ENCODE results near the gene PAQR8.
"Not testable (repeated sequence)": the region's sequence is repeated elsewhere in the genome, so short reads cannot be mapped to it uniquely, and the experiment has no call there.

Gene PAQR8

GRCh38 chr6:52424513-52424912 lies 62.6 kb downstream of the PAQR8 start:
- no peak for DNase-seq (ENCODE audit: low read depth)
- TF ChIP-seq CTCF (conservative IDR thresholded peaks at IDR 0.05; ENCODE audit: control insufficient read depth, insufficient read depth, low read depth, low read length): peak; percentile 10
- no peak overlapping the region for H3K4me3 ChIP-seq (ENCODE audit: control insufficient read depth, low read depth, low read length)

GRCh38 chr6:52426667-52427066 lies 64.7 kb downstream of the PAQR8 start:
- H3K4me3 ChIP-seq (ENCODE audit: control insufficient read depth, low read depth, low read length): no peak overlapping the region
- DNase-seq (ENCODE audit: low read depth): no peak
- no peak for TF ChIP-seq CTCF (conservative IDR thresholded peaks at IDR 0.05; ENCODE audit: control insufficient read depth, insufficient read depth, low read depth, low read length)

- H3K4me3 ChIP-seq (ENCODE audit: control insufficient read depth, low read depth, low read length); DNase-seq (ENCODE audit: low read depth): not testable (repeated sequence)
These were observed 71.3 kb downstream of the PAQR8 start for GRCh38 chr6:52433294-52433693.

GRCh38 chr6:52435345-52435744 lies 73.4 kb downstream of the PAQR8 start:
- no peak for TF ChIP-seq CTCF (conservative IDR thresholded peaks at IDR 0.05; ENCODE audit: control insufficient read depth, insufficient read depth, low read depth, low read length)
- no peak overlapping the region for H3K4me3 ChIP-seq (ENCODE audit: control insufficient read depth, low read depth, low read length)
- DNase-seq (ENCODE audit: low read depth): no peak

GRCh38 chr6:52438926-52439325 lies 77.0 kb downstream of the PAQR8 start:
- TF ChIP-seq CTCF (conservative IDR thresholded peaks at IDR 0.05; ENCODE audit: control insufficient read depth, insufficient read depth, low read depth, low read length): no peak
- DNase-seq (ENCODE audit: low read depth): no peak
- no peak overlapping the region for H3K4me3 ChIP-seq (ENCODE audit: control insufficient read depth, low read depth, low read length)

- DNase-seq (ENCODE audit: low read depth): peak; percentile 6
- TF ChIP-seq CTCF (conservative IDR thresholded peaks at IDR 0.05; ENCODE audit: control insufficient read depth, insufficient read depth, low read depth, low read length): no peak
- no peak overlapping the region for H3K4me3 ChIP-seq (ENCODE audit: control insufficient read depth, low read depth, low read length)
These were observed 92.6 kb downstream of the PAQR8 start for GRCh38 chr6:52454556-52454955.

- no peak overlapping the region for H3K4me3 ChIP-seq (ENCODE audit: control insufficient read depth, low read depth, low read length)
- no peak for DNase-seq (ENCODE audit: low read depth)
- TF ChIP-seq CTCF (conservative IDR thresholded peaks at IDR 0.05; ENCODE audit: control insufficient read depth, insufficient read depth, low read depth, low read length): no peak
These were observed 95.1 kb downstream of the PAQR8 start for GRCh38 chr6:52457096-52457495.

All from fibroblast of mammary gland (primary cell).